Neuronal stem cell (in vitro differentiated cells): ENCODE measurements around the gene CACHD1.

Source experiments
- DNase-seq: peaks from one replicate; pipeline ENCODE4 v3.0.0-alpha.2; 2013; ENCODE audit warnings: low spot score
- H2AFZ ChIP-seq: one replicate; pipeline ENCODE4 v1.6.1; 2013; ENCODE audit warnings: mild to moderate bottlenecking, low read length, inconsistent platforms
- H2AK5ac ChIP-seq: 2 replicates; pipeline ENCODE4 v1.6.1; 2013; ENCODE audit warnings: low read depth, mild to moderate bottlenecking, inconsistent platforms, low read length, moderate library complexity, mixed read lengths
- H2BK120ac ChIP-seq: 2 replicates; pipeline ENCODE4 v1.6.1; 2013; ENCODE audit warnings: low read depth, mild to moderate bottlenecking, inconsistent platforms, low read length, moderate library complexity, mixed read lengths
- H2BK12ac ChIP-seq: one replicate; pipeline ENCODE4 v1.6.1; 2013; ENCODE audit warnings: low read length, inconsistent platforms
- H2BK15ac ChIP-seq: 2 replicates; pipeline ENCODE4 v1.6.1; 2013; ENCODE audit warnings: mild to moderate bottlenecking, low read length, inconsistent platforms, mixed read lengths
- H2BK5ac ChIP-seq: one replicate; pipeline ENCODE4 v1.6.1; 2013; ENCODE audit warnings: inconsistent platforms, mild to moderate bottlenecking, low read length, moderate library complexity
- H3K14ac ChIP-seq: one replicate; pipeline ENCODE4 v1.6.1; 2013; ENCODE audit warnings: low read length, inconsistent platforms
- H3K18ac ChIP-seq: 2 replicates; pipeline ENCODE4 v1.6.1; 2013; ENCODE audit warnings: low read length, inconsistent platforms
- H3K23ac ChIP-seq: 2 replicates; pipeline ENCODE4 v1.6.1; 2013; ENCODE audit warnings: low read depth, mild to moderate bottlenecking, mixed read lengths, low read length, inconsistent platforms; ENCODE audit not compliant: poor library complexity
- H3K27ac ChIP-seq: replicated peaks from 3 replicates; pipeline ENCODE4 v1.5.1; 2013; ENCODE audit warnings: low read length, inconsistent platforms
- H3K27me3 ChIP-seq, 3 experiments: 2 replicates each; pipeline ENCODE4 v1.6.1; 2013; ENCODE audit warnings: low read length in 3 of 3, mild to moderate bottlenecking in 2 of 3, inconsistent platforms in 1 of 3, low read depth in 1 of 3, mixed read lengths in 1 of 3, moderate library complexity in 1 of 3; ENCODE audit not compliant: control insufficient read depth in 3 of 3, insufficient read depth in 3 of 3
- H3K36me3 ChIP-seq, 2 donors: replicated peaks in 1 of 2; 2 replicates each; pipeline ENCODE4 v1.6.1; 2013; ENCODE audit warnings: low read length in 2 of 2; ENCODE audit not compliant: control insufficient read depth in 2 of 2, insufficient read depth in 2 of 2
- H3K4ac ChIP-seq: 2 replicates; pipeline ENCODE4 v1.6.1; 2013; ENCODE audit warnings: inconsistent platforms, mild to moderate bottlenecking, low read length, moderate library complexity
- H3K4me1 ChIP-seq, 2 donors: 1 replicate in 1 of 2; 2 replicates in 1 of 2; pipeline ENCODE4 v1.6.1; 2013; ENCODE audit warnings: low read length in 2 of 2, low read depth in 1 of 2; ENCODE audit not compliant: control insufficient read depth in 2 of 2, insufficient read depth in 1 of 2
- H3K4me2 ChIP-seq: one replicate; pipeline ENCODE4 v1.6.1; 2013; ENCODE audit warnings: mild to moderate bottlenecking, low read length, inconsistent platforms; ENCODE audit not compliant: insufficient read depth, poor library complexity, severe bottlenecking
- H3K4me3 ChIP-seq, 2 donors: 2 replicates each; pipeline ENCODE4 v1.5.1; 2013; ENCODE audit warnings: low read length in 2 of 2, mild to moderate bottlenecking in 2 of 2, inconsistent platforms in 1 of 2, moderate library complexity in 1 of 2
- H3K79me1 ChIP-seq: one replicate; pipeline ENCODE4 v1.6.1; 2013; ENCODE audit warnings: low read depth, mild to moderate bottlenecking, inconsistent platforms, low read length, moderate library complexity
- H3K9ac ChIP-seq: one replicate; pipeline ENCODE4 v1.6.1; 2013; ENCODE audit warnings: mild to moderate bottlenecking, low read depth, low read length, inconsistent platforms; ENCODE audit not compliant: poor library complexity
- H3K9me3 ChIP-seq, 2 donors: replicated peaks in 1 of 2; 2 replicates each; pipeline versions ENCODE3 to v1.6.1; 2013; ENCODE audit warnings: low read length in 2 of 2, mild to moderate bottlenecking in 2 of 2, inconsistent platforms in 1 of 2, low read depth in 1 of 2, mixed read lengths in 1 of 2, moderate library complexity in 1 of 2; ENCODE audit not compliant: control insufficient read depth in 2 of 2, insufficient read depth in 1 of 2
- H4K8ac ChIP-seq: one replicate; pipeline ENCODE4 v1.6.1; 2013; ENCODE audit warnings: low read depth, mild to moderate bottlenecking, inconsistent platforms, low read length, moderate library complexity
- H4K91ac ChIP-seq: one replicate; pipeline ENCODE4 v1.6.1; 2013; ENCODE audit warnings: low read length, low read depth, mild to moderate bottlenecking, inconsistent platforms; ENCODE audit not compliant: poor library complexity
- WGBS, 2 donors: extraction: QIAGEN DNeasy Blood & Tissue Kit; methylation state at CpG; one replicate each; pipeline ENCODE4 v1.1.7; 2013; ENCODE audit warnings: missing lambda C conversion rate in 2 of 2, mixed read lengths in 1 of 2; ENCODE audit not compliant: insufficient read length in 2 of 2, insufficient replicate concordance in 1 of 2; ENCODE audit errors: extremely low coverage in 2 of 2; 5-methylcytosine and 5-hydroxymethylcytosine counted together

Gene CACHD1

DNA sequence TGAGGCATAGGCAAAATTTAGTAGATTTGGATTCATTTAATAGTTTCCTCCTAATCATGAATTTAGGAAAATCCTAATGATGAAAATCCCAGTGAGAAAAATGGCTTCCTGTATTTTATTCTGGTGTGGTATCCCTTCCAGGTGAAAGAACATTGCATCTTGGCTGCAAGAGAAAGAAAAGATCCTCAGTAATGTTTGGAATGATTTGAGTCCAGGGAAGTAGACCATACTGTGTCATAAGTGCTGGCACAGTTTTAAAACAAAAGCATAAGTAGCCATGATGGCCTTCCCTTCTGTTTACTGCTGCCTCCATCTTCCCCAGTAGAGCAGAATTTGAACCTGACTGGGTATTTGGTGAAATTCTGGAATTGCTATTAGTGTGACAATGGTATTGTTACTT is 52.8 kb downstream of the CACHD1 start:
- Histone ChIP-seq H3K4ac (no peak overlapping the region), H2AK5ac (no peak overlapping the region), H3K27ac (no peak overlapping the region), H3K14ac (no peak overlapping the region), H3K9me3 (no peaks in the 10 kb centered on the region), H3K23ac (no peak overlapping the region), H2BK5ac (no peak overlapping the region), H3K4me3 (no peak overlapping the region), H3K18ac (no peak overlapping the region), H3K4me1 (peaks cover 18 to 25% of the 10 kb centered on the region in 2 donors), H3K4me2 (no peak overlapping the region), H2BK15ac (no peak overlapping the region), H3K79me1 (no peaks in the 10 kb centered on the region), H3K27me3 (no peaks in the 10 kb centered on the region), H3K9ac (no peak overlapping the region), H4K91ac (no peak overlapping the region), H2BK120ac (no peak overlapping the region), H2BK12ac (no peak overlapping the region), H2AFZ (no peak overlapping the region), H4K8ac (no peak overlapping the region), H3K36me3 (peaks cover 0 to 5% of the 10 kb centered on the region in 2 donors)
- DNase-seq: no peak

DNA sequence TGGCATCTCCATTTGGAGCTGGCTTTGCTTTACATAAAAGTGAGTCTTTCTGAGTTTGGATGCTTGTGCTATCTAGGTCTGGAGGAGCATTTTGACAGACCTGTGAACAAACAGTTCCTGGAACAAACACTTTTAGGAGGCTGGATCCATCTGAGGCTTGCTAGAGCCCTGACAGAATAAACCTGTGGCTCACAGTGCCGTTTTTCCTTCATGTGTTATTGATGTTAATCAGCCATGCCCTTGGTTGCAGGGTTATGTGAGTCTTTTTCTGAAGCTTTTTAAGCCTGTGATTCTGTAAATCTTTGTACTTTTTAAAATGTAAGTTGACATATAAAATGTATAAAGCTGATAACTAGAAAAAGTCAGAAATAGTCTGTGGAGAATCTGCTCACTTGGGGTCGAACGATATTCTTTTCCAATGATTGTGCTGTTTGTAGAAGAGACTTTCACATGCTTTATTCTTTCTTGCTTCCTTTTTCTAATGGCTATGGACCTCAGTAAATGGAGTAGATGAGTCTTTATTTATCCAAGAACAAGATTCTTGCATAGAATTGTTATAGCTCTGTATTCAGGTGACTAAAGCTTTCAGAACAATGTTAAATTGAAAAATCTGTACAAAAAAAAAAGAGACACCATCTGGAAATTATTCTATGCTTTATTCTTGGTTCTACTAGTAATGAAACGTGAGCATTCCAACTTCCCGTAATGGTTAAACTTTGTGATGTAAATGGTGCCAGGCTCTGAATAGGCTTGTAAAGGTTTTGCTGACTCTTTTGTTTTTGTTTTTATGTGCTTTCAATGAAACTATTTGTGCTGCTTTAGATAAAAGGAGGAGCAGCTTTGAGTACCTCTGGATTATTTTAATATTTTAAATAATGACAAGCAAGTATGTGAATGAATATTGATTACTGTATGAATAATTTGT is 53.7 kb downstream of the CACHD1 start:
- Histone ChIP-seq H3K4ac (no peak overlapping the region), H3K79me1 (no peaks in the 10 kb centered on the region), H2AK5ac (no peak overlapping the region), H3K27me3 (no peaks in the 10 kb centered on the region), H4K91ac (no peak overlapping the region), H3K9ac (no peak overlapping the region), H2BK15ac (no peak overlapping the region), H2BK12ac (no peak overlapping the region), H3K27ac (no peak overlapping the region), H4K8ac (no peak overlapping the region), H3K14ac (no peak overlapping the region), H2AFZ (no peak overlapping the region), H3K9me3 (no peaks in the 10 kb centered on the region), H3K36me3 (peaks cover 0 to 5% of the 10 kb centered on the region in 2 donors), H3K4me3 (no peak overlapping the region), H2BK120ac (no peak overlapping the region), H3K4me2 (no peak overlapping the region), H2BK5ac (no peak overlapping the region), H3K18ac (no peak overlapping the region), H3K4me1 (peaks cover 15 to 29% of the 10 kb centered on the region in 2 donors), H3K23ac (no peak overlapping the region)
- no CpG with 5 or more reads among the region's 5 CpGs for WGBS, 2 donors
- DNase-seq: no peak

GRCh38 chr1:64524614-64525013 is 54.7 kb downstream of the CACHD1 start:
- H3K79me1 ChIP-seq: no peaks in the 10 kb centered on the region
- no peak overlapping the region for H3K23ac ChIP-seq
- WGBS, 2 donors: no CpG with 5 or more reads among the region's 2 CpGs
- no peak overlapping the region for H3K9ac ChIP-seq
- no peak overlapping the region for H3K4me2 ChIP-seq
- no peak overlapping the region for H3K27ac ChIP-seq
- H2BK12ac ChIP-seq: no peak overlapping the region
- H3K27me3 ChIP-seq: no peaks in the 10 kb centered on the region
- peaks cover 0 to 5% of the 10 kb centered on the region in 2 donors for H3K36me3 ChIP-seq
- H2BK15ac ChIP-seq: no peak overlapping the region
- DNase-seq: no peak
- H3K4ac ChIP-seq: no peak overlapping the region
- H4K91ac ChIP-seq: no peak overlapping the region
- H3K4me1 ChIP-seq: peaks cover 13 to 29% of the 10 kb centered on the region in 2 donors
- H3K18ac ChIP-seq: no peak overlapping the region
- H3K4me3 ChIP-seq: no peak overlapping the region
- H2AK5ac ChIP-seq: no peak overlapping the region
- H2BK120ac ChIP-seq: no peak overlapping the region
- no peak overlapping the region for H4K8ac ChIP-seq
- no peak overlapping the region for H3K14ac ChIP-seq
- H3K9me3 ChIP-seq: no peaks in the 10 kb centered on the region
- H2AFZ ChIP-seq: no peak overlapping the region
- H2BK5ac ChIP-seq: no peak overlapping the region

DNA sequence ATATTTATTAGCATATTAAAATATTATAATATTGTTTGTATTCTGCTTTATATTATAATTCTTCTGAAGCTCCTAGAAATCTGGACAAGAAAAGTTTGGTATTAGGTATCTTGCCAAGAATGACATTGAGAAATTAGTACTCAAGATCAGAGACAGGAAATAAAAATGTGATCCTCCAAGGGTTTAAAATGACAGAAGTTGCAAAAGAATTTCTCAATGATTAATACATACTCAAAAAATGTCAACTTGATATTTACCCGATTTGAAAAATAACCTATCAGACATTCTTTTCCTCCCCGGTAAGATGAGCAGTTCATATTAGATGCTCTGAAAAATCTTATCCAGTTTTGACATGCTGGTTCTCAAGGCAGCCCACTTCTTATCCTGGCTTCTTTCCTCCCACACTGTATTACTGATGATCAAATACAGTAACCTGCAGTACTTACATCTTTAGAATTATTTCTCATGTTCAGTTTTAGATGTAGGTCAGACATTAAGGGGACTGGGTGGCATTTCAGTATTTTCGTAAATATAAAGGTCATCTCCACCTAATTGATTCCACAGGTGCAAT is 55.3 kb downstream of the CACHD1 start:
- H3K9me3 ChIP-seq: no peaks in the 10 kb centered on the region
- no peak overlapping the region for H4K8ac ChIP-seq
- no peak overlapping the region for H3K4me2 ChIP-seq
- H2BK12ac ChIP-seq: no peak overlapping the region
- H3K23ac ChIP-seq: no peak overlapping the region
- H4K91ac ChIP-seq: no peak overlapping the region
- H3K9ac ChIP-seq: no peak overlapping the region
- H3K36me3 ChIP-seq: peaks cover 0 to 4% of the 10 kb centered on the region in 2 donors
- H2AFZ ChIP-seq: no peak overlapping the region
- no peak overlapping the region for H2BK120ac ChIP-seq
- no peak overlapping the region for H3K4me3 ChIP-seq
- H3K18ac ChIP-seq: no peak overlapping the region
- H3K4me1 ChIP-seq: peaks cover 12 to 29% of the 10 kb centered on the region in 2 donors
- no peak overlapping the region for H3K27ac ChIP-seq
- no peak overlapping the region for H3K14ac ChIP-seq
- H2AK5ac ChIP-seq: no peak overlapping the region
- no peaks in the 10 kb centered on the region for H3K79me1 ChIP-seq
- H2BK15ac ChIP-seq: no peak overlapping the region
- no peak overlapping the region for H2BK5ac ChIP-seq
- H3K27me3 ChIP-seq: no peaks in the 10 kb centered on the region
- no peak for DNase-seq
- no CpG with 5 or more reads among the region's 3 CpGs for WGBS, 2 donors
- H3K4ac ChIP-seq: no peak overlapping the region
